ENCODE results near the gene LRRK2.

LRRK2 gene

DNA sequence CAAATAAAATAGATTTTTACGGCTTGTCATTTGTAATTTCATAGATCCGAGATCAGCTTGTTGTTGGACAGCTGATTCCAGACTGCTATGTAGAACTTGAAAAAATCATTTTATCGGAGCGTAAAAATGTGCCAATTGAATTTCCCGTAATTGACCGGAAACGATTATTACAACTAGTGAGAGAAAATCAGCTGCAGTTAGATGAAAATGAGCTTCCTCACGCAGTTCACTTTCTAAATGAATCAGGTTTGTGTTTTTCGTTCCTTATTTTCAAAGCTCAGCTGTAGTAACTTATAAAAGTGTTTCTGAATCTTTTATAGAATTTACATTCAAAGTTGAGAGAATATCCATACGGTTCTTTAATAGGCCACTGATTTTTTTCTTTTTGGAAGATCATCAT is 89.1 kb downstream of the LRRK2 start:
- Histone ChIP-seq H3K9me3 (ENCODE audit: severe bottlenecking) (no peaks in the 10 kb centered on the region), H3K27me3 (ENCODE audit: insufficient read depth, poor library complexity, severe bottlenecking) (no peaks in the 10 kb centered on the region), H3K4me3 (ENCODE audit: severe bottlenecking) (no peak overlapping the region), H3K4me1 (ENCODE audit: insufficient read depth, poor library complexity, severe bottlenecking) (no peaks in the 10 kb centered on the region), H3K27ac (ENCODE audit: poor library complexity, severe bottlenecking) (no peak overlapping the region), H3K36me3 (ENCODE audit: low read depth) (no peaks in the 10 kb centered on the region)
- no peak for ATAC-seq (ENCODE audit: low read depth)
- TF ChIP-seq, protein P1, sequence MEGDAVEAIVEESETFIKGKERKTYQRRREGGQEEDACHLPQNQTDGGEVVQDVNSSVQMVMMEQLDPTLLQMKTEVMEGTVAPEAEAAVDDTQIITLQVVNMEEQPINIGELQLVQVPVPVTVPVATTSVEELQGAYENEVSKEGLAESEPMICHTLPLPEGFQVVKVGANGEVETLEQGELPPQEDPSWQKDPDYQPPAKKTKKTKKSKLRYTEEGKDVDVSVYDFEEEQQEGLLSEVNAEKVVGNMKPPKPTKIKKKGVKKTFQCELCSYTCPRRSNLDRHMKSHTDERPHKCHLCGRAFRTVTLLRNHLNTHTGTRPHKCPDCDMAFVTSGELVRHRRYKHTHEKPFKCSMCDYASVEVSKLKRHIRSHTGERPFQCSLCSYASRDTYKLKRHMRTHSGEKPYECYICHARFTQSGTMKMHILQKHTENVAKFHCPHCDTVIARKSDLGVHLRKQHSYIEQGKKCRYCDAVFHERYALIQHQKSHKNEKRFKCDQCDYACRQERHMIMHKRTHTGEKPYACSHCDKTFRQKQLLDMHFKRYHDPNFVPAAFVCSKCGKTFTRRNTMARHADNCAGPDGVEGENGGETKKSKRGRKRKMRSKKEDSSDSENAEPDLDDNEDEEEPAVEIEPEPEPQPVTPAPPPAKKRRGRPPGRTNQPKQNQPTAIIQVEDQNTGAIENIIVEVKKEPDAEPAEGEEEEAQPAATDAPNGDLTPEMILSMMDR (IDR thresholded peaks at IDR 0.05; ENCODE audit: poor library complexity, severe bottlenecking): no peak
- DNase-seq (ENCODE audit: low spot score): no peak

GRCh38 chr12:40314927-40315326 is 90.1 kb downstream of the LRRK2 start:
- DNase-seq (ENCODE audit: low spot score) (no peak), ATAC-seq (ENCODE audit: low read depth) (no peak)
- TF ChIP-seq, protein P1 (IDR thresholded peaks at IDR 0.05; ENCODE audit: poor library complexity, severe bottlenecking): no peak
- no peaks in the 10 kb centered on the region for H3K36me3 ChIP-seq (ENCODE audit: low read depth)
- H3K9me3 ChIP-seq (ENCODE audit: severe bottlenecking): no peaks in the 10 kb centered on the region
- H3K27me3 ChIP-seq (ENCODE audit: insufficient read depth, poor library complexity, severe bottlenecking): no peaks in the 10 kb centered on the region
- H3K4me3 ChIP-seq (ENCODE audit: severe bottlenecking): no peak overlapping the region
- H3K4me1 ChIP-seq (ENCODE audit: insufficient read depth, poor library complexity, severe bottlenecking): no peaks in the 10 kb centered on the region
- H3K27ac ChIP-seq (ENCODE audit: poor library complexity, severe bottlenecking): no peak overlapping the region

GRCh38 chr12:40315375-40315774 is 90.6 kb downstream of the LRRK2 start:
- H3K27ac ChIP-seq (ENCODE audit: poor library complexity, severe bottlenecking): no peak overlapping the region
- no peaks in the 10 kb centered on the region for H3K36me3 ChIP-seq (ENCODE audit: low read depth)
- H3K9me3 ChIP-seq (ENCODE audit: severe bottlenecking): no peaks in the 10 kb centered on the region
- H3K4me1 ChIP-seq (ENCODE audit: insufficient read depth, poor library complexity, severe bottlenecking): no peaks in the 10 kb centered on the region
- TF ChIP-seq, protein P1 (IDR thresholded peaks at IDR 0.05; ENCODE audit: poor library complexity, severe bottlenecking): no peak
- no peaks in the 10 kb centered on the region for H3K27me3 ChIP-seq (ENCODE audit: insufficient read depth, poor library complexity, severe bottlenecking)
- no peak for ATAC-seq (ENCODE audit: low read depth)
- no peak for DNase-seq (ENCODE audit: low spot score)
- H3K4me3 ChIP-seq (ENCODE audit: severe bottlenecking): no peak overlapping the region

DNA sequence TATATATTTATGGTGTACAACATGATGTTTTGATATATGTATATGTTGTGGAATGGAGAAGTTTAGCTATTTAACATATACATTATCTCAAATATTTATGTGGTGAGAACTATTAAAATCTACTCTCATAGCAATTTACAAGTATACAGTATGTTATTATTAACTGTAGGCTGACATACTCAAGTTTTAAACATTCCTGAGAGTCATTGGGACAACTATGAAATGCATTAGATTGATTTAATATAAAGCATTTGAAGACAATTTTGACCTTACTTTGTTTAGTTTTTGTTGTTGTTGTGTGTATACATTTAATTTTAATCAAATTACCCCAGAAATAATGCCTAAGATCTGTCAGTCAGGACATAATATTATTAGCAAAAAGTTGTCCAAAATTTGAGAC is 99.5 kb downstream of the LRRK2 start:
- Histone ChIP-seq H3K4me3 (ENCODE audit: severe bottlenecking) (no peak overlapping the region), H3K9me3 (ENCODE audit: severe bottlenecking) (no peaks in the 10 kb centered on the region), H3K27me3 (ENCODE audit: insufficient read depth, poor library complexity, severe bottlenecking) (peaks cover 5% of the 10 kb centered on the region), H3K4me1 (ENCODE audit: insufficient read depth, poor library complexity, severe bottlenecking) (no peaks in the 10 kb centered on the region), H3K36me3 (ENCODE audit: low read depth) (no peaks in the 10 kb centered on the region), H3K27ac (ENCODE audit: poor library complexity, severe bottlenecking) (no peak overlapping the region)
- TF ChIP-seq, protein P1 (IDR thresholded peaks at IDR 0.05; ENCODE audit: poor library complexity, severe bottlenecking): no peak
- no peak for ATAC-seq (ENCODE audit: low read depth)
- no peak for DNase-seq (ENCODE audit: low spot score)

- H3K27me3 ChIP-seq (ENCODE audit: insufficient read depth, poor library complexity, severe bottlenecking): peaks cover 5% of the 10 kb centered on the region
- no peak for DNase-seq (ENCODE audit: low spot score)
- no peaks in the 10 kb centered on the region for H3K36me3 ChIP-seq (ENCODE audit: low read depth)
- TF ChIP-seq, protein P1 (IDR thresholded peaks at IDR 0.05; ENCODE audit: poor library complexity, severe bottlenecking): peak; percentile 85
- no peaks in the 10 kb centered on the region for H3K4me1 ChIP-seq (ENCODE audit: insufficient read depth, poor library complexity, severe bottlenecking)
- no peaks in the 10 kb centered on the region for H3K9me3 ChIP-seq (ENCODE audit: severe bottlenecking)
- H3K4me3 ChIP-seq (ENCODE audit: severe bottlenecking): no peak overlapping the region
- peak; percentile 82 for ATAC-seq (ENCODE audit: low read depth)
- no peak overlapping the region for H3K27ac ChIP-seq (ENCODE audit: poor library complexity, severe bottlenecking)
Observed at GRCh38 chr12:40325349-40325960, 100.7 kb downstream of the LRRK2 start.
